ENCODE results near the gene CNNM1. TPM values are rescaled to one million over a fixed set of nuclear protein-coding genes. Genes with fewer than 3 reads are reported as not detected.

Gene CNNM1
- total and polyA plus RNA-seq, 2 donors (not counting 3 experiments of a cell fraction or from before 2014, with no cell fraction given) = not detected

GRCh38 chr10:99328579-99329303 is 415 bp upstream of the CNNM1 start:
- Histone ChIP-seq H3K27me3 (ENCODE audit: control insufficient read depth in 2 of 2, insufficient read depth in 2 of 2, low read length in 2 of 2) (peaks cover 28 to 37% of the 10 kb centered on the region in 2 experiments), H3K27ac (ENCODE audit: insufficient read depth, low read depth, low read length) (no peak overlapping the region), H3K79me2 (ENCODE audit: control insufficient read depth, insufficient read depth, low read length) (no peaks in the 10 kb centered on the region), H4K20me1 (replicated peaks; ENCODE audit: control insufficient read depth, extremely low read depth, insufficient read depth, low read length) (no peaks in the 10 kb centered on the region), H2AFZ (ENCODE audit: low read depth, low read length) (peak overlapping the region; percentile 29), H3K9ac (replicated peaks; ENCODE audit: extremely low read depth, insufficient read depth, low read length) (no peak overlapping the region), H3K9me3 (replicated peaks; ENCODE audit: control insufficient read depth, insufficient read depth, low read length) (no peaks in the 10 kb centered on the region), H3K9me1 (replicated peaks; ENCODE audit: control insufficient read depth, extremely low read depth, insufficient read depth, low read length) (no peaks in the 10 kb centered on the region), H3K4me3 (replicated peaks in 1 of 3; ENCODE audit: insufficient read depth in 1 of 3, low read depth in 1 of 3, low read length in 3 of 3) (peak overlapping the region in 1 of 3 experiments; percentile 18), H3K4me2 (ENCODE audit: insufficient read depth, low read length) (no peak overlapping the region), H3K4me1 (ENCODE audit: control insufficient read depth, extremely low read depth, insufficient read depth, low read length) (no peaks in the 10 kb centered on the region), H3K36me3 (ENCODE audit: control insufficient read depth in 2 of 2, extremely low read depth in 1 of 2, insufficient read depth in 2 of 2, low read length in 2 of 2) (no peaks in the 10 kb centered on the region)
- ChIA-PET POLR2A (no interaction called here), CTCF (no interaction called here)
- BruUV-seq (replicated peaks) = no TSS peak
- TF ChIP-seq GATA2 (IDR thresholded peaks at IDR 0.05; ENCODE audit: insufficient read depth, insufficient read length, low read depth, low read length) = no peak
- no peak for TF ChIP-seq POLR2AphosphoS5 (IDR thresholded peaks at IDR 0.05; ENCODE audit: insufficient read depth, low read depth, low read length)
- TF ChIP-seq CTCF (IDR thresholded peaks at IDR 0.05; ENCODE audit: extremely low read depth in 1 of 2, insufficient read depth in 1 of 2, low read depth in 1 of 2, low read length in 2 of 2) = no peak
- no peak for TF ChIP-seq POLR2A (IDR thresholded peaks at IDR 0.05; ENCODE audit: low read depth, low read length)
- TF ChIP-seq MYC (IDR thresholded peaks at IDR 0.05; ENCODE audit: low read depth, low read length) = no peak
- TF ChIP-seq JUN (IDR thresholded peaks at IDR 0.05; ENCODE audit: borderline replicate concordance, insufficient read depth, insufficient read length, low read depth) = no peak
- FAIRE-seq = no peak
- intact Hi-C loops (cut with micrococcal nuclease) = no loop called here
- DNase-seq (ENCODE audit: low read depth, low spot score) = no peak
- dilution Hi-C loops (cut with MboI; ENCODE audit: extremely low pct_ligation_motif_present, low sequenced_read_pairs) = no loop called here

All from endothelial cell of umbilical vein (primary cell).